ENCODE measurements around the gene FHL5.

DNA sequence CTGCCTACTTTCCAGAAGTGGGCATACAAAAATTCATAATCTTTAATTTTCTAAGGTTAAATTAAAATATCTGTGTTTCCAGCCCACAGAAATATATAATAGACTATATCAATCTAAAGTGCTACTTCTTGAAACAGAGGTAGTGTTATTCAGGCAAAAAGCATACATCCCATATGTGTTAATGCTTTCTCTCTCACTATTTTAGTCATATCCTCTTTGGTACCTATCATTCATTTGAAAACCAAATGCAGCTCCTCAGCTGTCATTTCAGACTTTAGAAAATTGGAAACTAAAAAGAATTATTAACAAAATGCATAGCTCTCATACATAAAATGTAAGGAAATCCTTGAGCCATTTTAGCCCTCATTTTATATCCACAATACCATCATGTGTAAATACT, 925 bp downstream of the FHL5 start:
- no peak for TF ChIP-seq POLR2A (IDR thresholded peaks at IDR 0.05)
- TF ChIP-seq CTCF (IDR thresholded peaks at IDR 0.05): no peak

Measured in gastroesophageal sphincter (tissue), 3 donors.